Measurements from ENCODE around the gene ABI1. TPM values are rescaled to one million over a fixed set of nuclear protein-coding genes. Genes with fewer than 3 reads are reported as not detected.

Gene ABI1
- total and polyA plus RNA-seq, 2 of the 13 experiments (the other 11 are each of a cell fraction or from before 2014, with no cell fraction given): 20.9 to 22.9 TPM

- Histone ChIP-seq H2AFZ (ENCODE audit: low read length) (no peak overlapping the region), H3K9ac (ENCODE audit: insufficient read depth, low read depth, low read length) (no peak overlapping the region), H3K36me3 (replicated peaks in 1 of 2; ENCODE audit: control insufficient read depth in 1 of 2, insufficient read depth in 2 of 2, low read length in 2 of 2) (peaks cover 13 to 68% of the 10 kb centered on the region in 2 experiments; a peak in 4 of 5 replicates), H3K27ac (ENCODE audit: extremely low read length, insufficient read depth, low read length) (no peak overlapping the region), H3K79me2 (ENCODE audit: insufficient read depth, low read length) (no peaks in the 10 kb centered on the region), H3K4me3 (replicated peaks in 1 of 3; ENCODE audit: insufficient read depth in 1 of 3, low read depth in 2 of 3, low read length in 3 of 3) (no peak overlapping the region), H4K20me1 (ENCODE audit: insufficient read depth, low read length) (no peaks in the 10 kb centered on the region), H3K9me3 (ENCODE audit: low read length) (no peaks in the 10 kb centered on the region), H3K4me1 (ENCODE audit: insufficient read depth, low read length) (no peaks in the 10 kb centered on the region), H3K4me2 (ENCODE audit: low read depth, low read length) (no peak overlapping the region), H3K27me3 (ENCODE audit: control insufficient read depth in 1 of 2, insufficient read depth in 2 of 2, low read length in 2 of 2) (no peaks in the 10 kb centered on the region)
- intact Hi-C loops (cut with micrococcal nuclease; ENCODE audit: unreplicated experiment) (no loop called here), in situ Hi-C loops (cut with HindIII; ENCODE audit: extremely low pct_ligation_motif_present, low pct_unique_long_range_greater_than_20kb) (no loop called here)
- ChIA-PET POLR2A (no interaction called here), CTCF (ENCODE audit: low intra/inter-chr PET ratio, low total read pairs) (no interaction called here)
- TF ChIP-seq RXRA (CRISPR knock-in tag; IDR thresholded peaks at IDR 0.05): no peak
- TF ChIP-seq HOMEZ (CRISPR knock-in tag; IDR thresholded peaks at IDR 0.05; ENCODE audit: low read depth): no peak
- no peak for TF ChIP-seq DBP (CRISPR knock-in tag; IDR thresholded peaks at IDR 0.05; ENCODE audit: not compliant biosample characterization)
- no peak for TF ChIP-seq SALL1 (CRISPR knock-in tag; IDR thresholded peaks at IDR 0.05)
- WGBS (ENCODE audit: low lambda C conversion rate): 91% methylated on average over 4 of the region's 4 CpGs
- DNase-seq (ENCODE audit: low spot score) (no peak), ATAC-seq (no peak), FAIRE-seq (no peak)
- no TSS peak for BruUV-seq (replicated peaks)
Measured at GRCh38 chr10:26723016-26723415, 137.7 kb downstream of the ABI1 start.

- WGBS (ENCODE audit: low lambda C conversion rate): 94% methylated on average over 7 of the region's 7 CpGs
- in situ Hi-C loops (cut with HindIII; ENCODE audit: extremely low pct_ligation_motif_present, low pct_unique_long_range_greater_than_20kb) (no loop called here), intact Hi-C loops (cut with micrococcal nuclease; ENCODE audit: unreplicated experiment) (no loop called here)
- H3K9me3 ChIP-seq (ENCODE audit: low read length): no peaks in the 10 kb centered on the region
- no peaks in the 10 kb centered on the region for H3K27me3 ChIP-seq (ENCODE audit: control insufficient read depth in 1 of 2, insufficient read depth in 2 of 2, low read length in 2 of 2)
- no peak overlapping the region for H3K9ac ChIP-seq (ENCODE audit: insufficient read depth, low read depth, low read length)
- ChIA-PET POLR2A (no interaction called here), CTCF (ENCODE audit: low intra/inter-chr PET ratio, low total read pairs) (no interaction called here)
- BruUV-seq (replicated peaks): no TSS peak
- DNase-seq (ENCODE audit: low spot score) (no peak), ATAC-seq (no peak), FAIRE-seq (no peak)
- H4K20me1 ChIP-seq (ENCODE audit: insufficient read depth, low read length): no peaks in the 10 kb centered on the region
- H3K4me3 ChIP-seq (replicated peaks in 1 of 3; ENCODE audit: insufficient read depth in 1 of 3, low read depth in 2 of 3, low read length in 3 of 3): no peak overlapping the region
- H3K4me1 ChIP-seq (ENCODE audit: insufficient read depth, low read length): no peaks in the 10 kb centered on the region
- no peak overlapping the region for H2AFZ ChIP-seq (ENCODE audit: low read length)
- peaks cover 11 to 65% of the 10 kb centered on the region in 2 experiments for H3K36me3 ChIP-seq (replicated peaks in 1 of 2; ENCODE audit: control insufficient read depth in 1 of 2, insufficient read depth in 2 of 2, low read length in 2 of 2)
- no peaks in the 10 kb centered on the region for H3K79me2 ChIP-seq (ENCODE audit: insufficient read depth, low read length)
- H3K27ac ChIP-seq (ENCODE audit: extremely low read length, insufficient read depth, low read length): no peak overlapping the region
- no peak overlapping the region for H3K4me2 ChIP-seq (ENCODE audit: low read depth, low read length)
- TF ChIP-seq SNAPC2 (CRISPR knock-in tag; IDR thresholded peaks at IDR 0.05) (no peak), AFF4 (CRISPR knock-in tag; IDR thresholded peaks at IDR 0.05) (no peak), ATF4 (CRISPR knock-in tag; IDR thresholded peaks at IDR 0.05) (no peak), NFE2L2 (IDR thresholded peaks at IDR 0.05; ENCODE audit: low read length) (no peak), ZNF577 (CRISPR knock-in tag; IDR thresholded peaks at IDR 0.05; ENCODE audit: borderline replicate concordance, low read depth) (no peak), TMF1 (CRISPR knock-in tag; IDR thresholded peaks at IDR 0.05; ENCODE audit: low read depth) (no peak), ZFYVE20 (CRISPR knock-in tag; IDR thresholded peaks at IDR 0.05; ENCODE audit: borderline replicate concordance, low read depth) (no peak)
Measured at GRCh38 chr10:26721561-26721960, 139.2 kb downstream of the ABI1 start.
